Psoas muscle (tissue), 8 donors: ENCODE data around the gene GPC6. TPM values are rescaled to one million over a fixed set of nuclear protein-coding genes. Genes with fewer than 3 reads are reported as not detected.
A peak's percentile ranks its signal among the peaks of the same experiment; 100 is the strongest.

ENCODE experiments used
- ATAC-seq, 4 donors: fragments of 200-7000 bp; cut with Tn5 transposase; one replicate each; pipeline ENCODE4 v1.9.1; 2020; ENCODE audit warnings: moderate library complexity in 3 of 4, mild to moderate bottlenecking in 2 of 4
- DNase-seq, 2 donors: peaks; one replicate each; pipeline ENCODE4 v3.0.0-alpha.2; 2020
- H3K27ac ChIP-seq: fragments of 200-600 bp; one replicate; pipeline ENCODE4 v1.8.0; 2022
- H3K27me3 ChIP-seq, 3 donors: fragments of 200-600 bp in 1 of 3; one replicate each; pipeline versions ENCODE4 v1.6.1 to v1.8.0; 2013 to 2022; ENCODE audit warnings: low read length in 2 of 3, mild to moderate bottlenecking in 2 of 3, moderate library complexity in 1 of 3; ENCODE audit not compliant: insufficient read depth in 3 of 3
- H3K36me3 ChIP-seq, 2 donors: fragments of 200-600 bp in 1 of 2; one replicate each; pipeline versions ENCODE4 v1.6.1 to v1.8.0; 2013 to 2022; ENCODE audit warnings: low read depth in 1 of 2, mild to moderate bottlenecking in 1 of 2, moderate library complexity in 1 of 2; ENCODE audit not compliant: insufficient read depth in 1 of 2
- H3K4me1 ChIP-seq: fragments of 200-600 bp; one replicate; pipeline ENCODE4 v1.8.0; 2022
- H3K4me3 ChIP-seq: fragments of 200-600 bp; one replicate; pipeline ENCODE4 v1.8.0; 2022; ENCODE audit warnings: mild to moderate bottlenecking
- H3K9me3 ChIP-seq: fragments of 200-600 bp; one replicate; pipeline ENCODE4 v1.8.0; 2022
- WGBS, 3 donors: extraction: QIAGEN DNeasy Blood & Tissue Kit; methylation state at CpG; one replicate each; pipeline versions ENCODE4 v1.1.6 to v1.1.7; 2013; 5-methylcytosine and 5-hydroxymethylcytosine counted together
- intact Hi-C, 2 donors: fragments of 100-400 bp; cut with DNase I; formaldehyde crosslinking; loops; one replicate each; pipeline versions ENCODE4 v1.11.0 to v1.14.2; 2022
- polyA plus RNA-seq, 3 donors: library from polyadenylated mRNA; stranded (reverse); fragments of 200-250 nt; gene quantifications; one replicate each; pipeline ENCODE4 v1.2.3, GENCODE V29; 2013
- total RNA-seq, 4 donors: library from RNA; stranded (reverse); fragmentation: NEBNext Ultra II Directional in 2 of 4; extraction: Animal tissue kit (Norgen Biotek cat#: 25700) in 2 of 4; gene quantifications; one replicate each; pipeline versions ENCODE4 v1.2.1 to v1.2.4, GENCODE V29; 2021 to 2023
- TF ChIP-seq, protein P1 (sequence below): fragments of 200-600 bp; IDR thresholded peaks from one replicate; pipeline ENCODE4 v1.8.0; 2022; ENCODE audit warnings: antibody characterized with exemption
- donor health status: healthy with polysubstance abuse.
- donor health status: DM: no; HTN: no; CAD: no; lungs with moderate emphysema.
- donor health status: Bipolar disorder and iron deficiency.
- donor health status: healthy.
- donor health status: DM: yes; HTN: yes; CAD: no.
- donor health status: DM: no; HTN: no; CAD: no.
- donor health status: DM: no; HTN: no; CAD: no.
- donor health status: DM: yes; HTN: yes; CAD: no.

GPC6 gene
- total and polyA plus RNA-seq, 7 donors = 0.07 to 3.7 (median 0.57) TPM

DNA sequence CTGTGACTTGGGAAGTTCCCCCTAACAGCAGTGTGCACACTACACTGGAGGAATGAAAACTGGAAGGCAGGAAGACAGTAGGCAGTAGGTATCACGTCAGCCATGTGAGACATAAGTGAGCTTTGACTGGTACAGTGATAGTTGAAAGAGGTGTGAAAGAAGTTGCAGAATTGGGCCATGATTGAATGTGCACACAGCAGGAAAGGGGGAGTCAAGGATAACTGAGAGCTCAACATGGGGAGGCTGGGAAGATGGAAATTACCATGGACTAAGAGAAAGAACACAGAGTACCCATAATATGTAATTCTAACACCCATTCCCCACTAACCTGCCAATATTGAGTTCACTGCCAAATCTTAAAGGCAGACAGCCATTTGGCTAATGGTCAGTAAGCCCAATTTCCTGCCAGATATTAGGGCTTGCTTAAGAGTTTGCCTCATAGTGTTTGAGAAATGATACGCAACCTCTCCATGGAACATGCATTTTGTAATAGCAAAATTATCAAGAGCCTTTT is 931.2 kb downstream of the GPC6 start:
- TF ChIP-seq, protein P1, sequence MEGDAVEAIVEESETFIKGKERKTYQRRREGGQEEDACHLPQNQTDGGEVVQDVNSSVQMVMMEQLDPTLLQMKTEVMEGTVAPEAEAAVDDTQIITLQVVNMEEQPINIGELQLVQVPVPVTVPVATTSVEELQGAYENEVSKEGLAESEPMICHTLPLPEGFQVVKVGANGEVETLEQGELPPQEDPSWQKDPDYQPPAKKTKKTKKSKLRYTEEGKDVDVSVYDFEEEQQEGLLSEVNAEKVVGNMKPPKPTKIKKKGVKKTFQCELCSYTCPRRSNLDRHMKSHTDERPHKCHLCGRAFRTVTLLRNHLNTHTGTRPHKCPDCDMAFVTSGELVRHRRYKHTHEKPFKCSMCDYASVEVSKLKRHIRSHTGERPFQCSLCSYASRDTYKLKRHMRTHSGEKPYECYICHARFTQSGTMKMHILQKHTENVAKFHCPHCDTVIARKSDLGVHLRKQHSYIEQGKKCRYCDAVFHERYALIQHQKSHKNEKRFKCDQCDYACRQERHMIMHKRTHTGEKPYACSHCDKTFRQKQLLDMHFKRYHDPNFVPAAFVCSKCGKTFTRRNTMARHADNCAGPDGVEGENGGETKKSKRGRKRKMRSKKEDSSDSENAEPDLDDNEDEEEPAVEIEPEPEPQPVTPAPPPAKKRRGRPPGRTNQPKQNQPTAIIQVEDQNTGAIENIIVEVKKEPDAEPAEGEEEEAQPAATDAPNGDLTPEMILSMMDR = no peak
- ATAC-seq (peak in 3 of 4 donors; percentile 57 to 82 (median 67)), DNase-seq (no peak)
- Histone ChIP-seq H3K9me3 (no peaks in the 10 kb centered on the region), H3K27ac (no peak overlapping the region), H3K4me3 (no peak overlapping the region), H3K27me3 (no peaks in the 10 kb centered on the region), H3K4me1 (no peaks in the 10 kb centered on the region), H3K36me3 (no peaks in the 10 kb centered on the region)
- 21 to 43% (median 34%) methylated on average over 2 of the region's 2 CpGs for whole genome bisulfite sequencing, 3 donors
- intact Hi-C loops = no loop called here

GRCh38 chr13:94160875-94161274 is 934.3 kb downstream of the GPC6 start:
- 75 to 80% (median 79%) methylated on average over 2 of the region's 2 CpGs for WGBS, 3 donors

GRCh38 chr13:94162289-94162688 is 935.7 kb downstream of the GPC6 start:
- intact Hi-C loops = no loop called here
- H3K4me1 ChIP-seq = no peaks in the 10 kb centered on the region
- no peaks in the 10 kb centered on the region for H3K27me3 ChIP-seq
- TF ChIP-seq, protein P1 = no peak
- no peak overlapping the region for H3K27ac ChIP-seq
- DNase-seq (no peak), ATAC-seq (no peak)
- no peak overlapping the region for H3K4me3 ChIP-seq
- H3K9me3 ChIP-seq = no peaks in the 10 kb centered on the region
- H3K36me3 ChIP-seq = no peaks in the 10 kb centered on the region
- WGBS, 3 donors = 50 to 66% (median 62%) methylated on average over 2 of the region's 2 CpGs

More at GRCh38 chr13:94160875-94161274, 934.3 kb downstream of the GPC6 start:
- no peak for DNase-seq
- ATAC-seq = no peak
- Histone ChIP-seq H3K9me3 (no peaks in the 10 kb centered on the region), H3K27me3 (no peaks in the 10 kb centered on the region), H3K27ac (no peak overlapping the region), H3K36me3 (no peaks in the 10 kb centered on the region), H3K4me1 (no peaks in the 10 kb centered on the region), H3K4me3 (no peak overlapping the region)
- intact Hi-C loops = no loop called here
- TF ChIP-seq, protein P1 = no peak

DNA sequence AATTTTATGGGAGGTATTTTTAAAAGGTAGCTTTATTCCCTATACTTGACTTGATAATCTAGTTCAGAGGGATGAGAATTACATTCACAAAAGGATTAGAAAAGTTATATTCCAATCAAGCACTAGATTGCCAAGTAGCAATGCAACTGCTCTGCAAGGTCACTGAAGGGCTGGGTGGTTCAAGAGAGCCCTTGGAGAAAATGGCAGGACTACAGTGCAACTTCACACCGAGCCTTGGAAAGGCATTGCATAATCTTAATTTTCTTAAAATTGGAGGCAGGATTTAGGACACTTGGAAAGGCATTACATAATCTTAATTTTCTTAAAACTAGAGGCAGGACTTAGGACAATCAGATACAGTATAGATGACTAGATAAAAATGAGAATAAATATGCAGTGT is 936.9 kb downstream of the GPC6 start:
- intact Hi-C loops = no loop called here
- H3K27ac ChIP-seq = no peak overlapping the region
- no peaks in the 10 kb centered on the region for H3K9me3 ChIP-seq
- no peaks in the 10 kb centered on the region for H3K4me1 ChIP-seq
- TF ChIP-seq, protein P1 = no peak
- no peaks in the 10 kb centered on the region for H3K36me3 ChIP-seq
- 75 to 90% (median 88%) methylated on average over 1 of the region's 1 CpG for WGBS, 3 donors
- no peaks in the 10 kb centered on the region for H3K27me3 ChIP-seq
- DNase-seq (no peak), ATAC-seq (no peak)
- H3K4me3 ChIP-seq = no peak overlapping the region
